HG03175 (cell line): ENCODE data around the gene SLC25A17.
"Not testable (repeated sequence)": the region's sequence is repeated elsewhere in the genome, so short reads cannot be mapped to it uniquely, and the experiment has no call there.

Source experiments
- ATAC-seq: cut with Tn5 transposase; IDR thresholded peaks from one replicate; pipeline ENCODE4 v1.9.1; 2021; ENCODE audit warnings: mild to moderate bottlenecking, moderate library complexity; ENCODE audit not compliant: unreplicated experiment

SLC25A17 gene

GRCh38 chr22:40819599-40820140 is 524 bp upstream of the SLC25A17 start:
- ATAC-seq: no peak

GRCh38 chr22:40818192-40818746 is 877 bp downstream of the SLC25A17 start:
- ATAC-seq: no peak

GRCh38 chr22:40817737-40818136 is 1.4 kb downstream of the SLC25A17 start:
- ATAC-seq: no peak

GRCh38 chr22:40813912-40814315 is 5.2 kb downstream of the SLC25A17 start:
- no peak for ATAC-seq

- no peak for ATAC-seq
Measured at GRCh38 chr22:40808018-40808841, 10.9 kb downstream of the SLC25A17 start.

- ATAC-seq: no peak
Measured at GRCh38 chr22:40806711-40807110, 12.4 kb downstream of the SLC25A17 start.

- no peak for ATAC-seq
Measured at GRCh38 chr22:40805699-40806203, 13.4 kb downstream of the SLC25A17 start.

- ATAC-seq: no peak
Measured at GRCh38 chr22:40805239-40805638, 13.9 kb downstream of the SLC25A17 start.

GRCh38 chr22:40803321-40803720 is 15.8 kb downstream of the SLC25A17 start:
- no peak for ATAC-seq

GRCh38 chr22:40799008-40799407 is 20.1 kb downstream of the SLC25A17 start:
- no peak for ATAC-seq

- ATAC-seq: no peak
Measured at GRCh38 chr22:40797427-40797826, 21.7 kb downstream of the SLC25A17 start.

GRCh38 chr22:40792451-40792850 is 26.7 kb downstream of the SLC25A17 start:
- no peak for ATAC-seq

- no peak for ATAC-seq
Measured at GRCh38 chr22:40791241-40791640, 27.9 kb downstream of the SLC25A17 start.

GRCh38 chr22:40789131-40789530 is 30.0 kb downstream of the SLC25A17 start:
- no peak for ATAC-seq

- ATAC-seq: no peak
Measured at GRCh38 chr22:40782521-40782920, 36.6 kb downstream of the SLC25A17 start.

GRCh38 chr22:40781749-40782148 is 37.4 kb downstream of the SLC25A17 start:
- not testable (repeated sequence) for ATAC-seq

- ATAC-seq: no peak
Measured at GRCh38 chr22:40769761-40770160, 49.4 kb downstream of the SLC25A17 start.

- no peak for ATAC-seq
Measured at GRCh38 chr22:40768206-40768605, 50.9 kb downstream of the SLC25A17 start.

- ATAC-seq: no peak
Measured at GRCh38 chr22:40766956-40767355, 52.2 kb downstream of the SLC25A17 start.

- ATAC-seq: no peak
Measured at GRCh38 chr22:40764763-40765441, 54.2 kb downstream of the SLC25A17 start.

GRCh38 chr22:40759294-40759840 is 59.8 kb downstream of the SLC25A17 start:
- no peak for ATAC-seq
